H9 (cell line): ENCODE measurements around the gene AARS1. TPM values are rescaled to one million over a fixed set of nuclear protein-coding genes. Genes with fewer than 3 reads are reported as not detected.

Experiments
- DNase-seq: peaks from one replicate; pipeline ENCODE4 v3.0.0-alpha.2; 2017
- H2AFZ ChIP-seq: one replicate; pipeline ENCODE4 v1.6.1; 2013; ENCODE audit warnings: mild to moderate bottlenecking, low read length, control low read depth, moderate library complexity
- H2AK5ac ChIP-seq: 2 replicates; pipeline ENCODE4 v1.6.1; 2013; ENCODE audit warnings: low read length, control low read depth, mixed read lengths; ENCODE audit not compliant: insufficient read length
- H2BK120ac ChIP-seq: one replicate; pipeline ENCODE4 v1.6.1; 2013; ENCODE audit warnings: low read depth, mild to moderate bottlenecking, low read length, control low read depth, inconsistent platforms; ENCODE audit not compliant: poor library complexity, severe bottlenecking
- H2BK12ac ChIP-seq: 2 replicates; pipeline ENCODE4 v1.6.1; 2013; ENCODE audit warnings: low read length, control low read depth, mixed read lengths, low read depth; ENCODE audit not compliant: insufficient read length
- H2BK15ac ChIP-seq: 2 replicates; pipeline ENCODE4 v1.6.1; 2013; ENCODE audit warnings: low read depth, low read length, control low read depth
- H2BK20ac ChIP-seq: one replicate; pipeline ENCODE4 v1.6.1; 2013; ENCODE audit warnings: low read depth, mild to moderate bottlenecking, low read length, control low read depth, inconsistent platforms; ENCODE audit not compliant: poor library complexity, severe bottlenecking
- H2BK5ac ChIP-seq: 2 replicates; pipeline ENCODE4 v1.6.1; 2013; ENCODE audit warnings: low read length, control low read depth, mixed read lengths; ENCODE audit not compliant: insufficient read length
- H3K14ac ChIP-seq: 2 replicates; pipeline ENCODE4 v1.6.1; 2013; ENCODE audit warnings: low read length, control low read depth; ENCODE audit not compliant: insufficient read depth
- H3K18ac ChIP-seq: 2 replicates; pipeline ENCODE4 v1.6.1; 2013; ENCODE audit warnings: low read depth, mild to moderate bottlenecking, mixed read lengths, low read length, control low read depth; ENCODE audit not compliant: insufficient read length
- H3K23ac ChIP-seq: 2 replicates; pipeline ENCODE4 v1.6.1; 2013; ENCODE audit warnings: low read length, control low read depth, mixed read lengths, low read depth; ENCODE audit not compliant: insufficient read length
- H3K23me2 ChIP-seq: 2 replicates; pipeline ENCODE4 v1.6.1; 2013; ENCODE audit warnings: low read depth, mild to moderate bottlenecking, mixed read lengths, low read length, control low read depth; ENCODE audit not compliant: insufficient read length, poor library complexity, severe bottlenecking
- H3K27ac ChIP-seq: 2 replicates; pipeline ENCODE4 v1.5.1; 2013; ENCODE audit warnings: low read length, control low read depth, mixed read lengths, low read depth; ENCODE audit not compliant: insufficient read length
- H3K27me3 ChIP-seq: 2 replicates; pipeline ENCODE4 v1.6.1; 2013; ENCODE audit warnings: low read length, control low read depth, inconsistent platforms; ENCODE audit not compliant: insufficient read depth
- H3K4ac ChIP-seq: 2 replicates; pipeline ENCODE4 v1.6.1; 2013; ENCODE audit warnings: low read depth, mild to moderate bottlenecking, control low read depth, inconsistent platforms, low read length, moderate library complexity
- H3K4me1 ChIP-seq: 2 replicates; pipeline ENCODE4 v1.6.1; 2013; ENCODE audit warnings: low read length, control low read depth, inconsistent platforms; ENCODE audit not compliant: insufficient read depth
- H3K4me2 ChIP-seq: 2 replicates; pipeline ENCODE4 v1.6.1; 2013; ENCODE audit warnings: low read length, control low read depth, mixed read lengths; ENCODE audit not compliant: insufficient read length, insufficient read depth
- H3K56ac ChIP-seq: 2 replicates; pipeline ENCODE4 v1.6.1; 2013; ENCODE audit warnings: low read depth, mild to moderate bottlenecking, mixed read lengths, low read length, control low read depth; ENCODE audit not compliant: insufficient read length
- H3K79me1 ChIP-seq: 2 replicates; pipeline ENCODE4 v1.6.1; 2013; ENCODE audit warnings: low read depth, mild to moderate bottlenecking, moderate library complexity, low read length, control low read depth, inconsistent platforms; ENCODE audit not compliant: insufficient read depth, poor library complexity, severe bottlenecking
- H3K79me2 ChIP-seq: 2 replicates; pipeline ENCODE4 v1.6.1; 2013; ENCODE audit warnings: low read length, control low read depth, inconsistent platforms; ENCODE audit not compliant: insufficient read depth
- H3K9ac ChIP-seq: 2 replicates; pipeline ENCODE4 v1.6.1; 2013; ENCODE audit warnings: low read length, control low read depth, mixed read lengths; ENCODE audit not compliant: insufficient read length; ENCODE audit errors: extremely low read depth
- H3K9me3 ChIP-seq: one replicate; pipeline ENCODE4 v1.6.1; 2013; ENCODE audit warnings: low read depth, low read length, inconsistent platforms; ENCODE audit not compliant: control insufficient read depth
- H3T11ph ChIP-seq: one replicate; pipeline ENCODE4 v1.6.1; 2013; ENCODE audit warnings: mild to moderate bottlenecking, low read length, control low read depth, inconsistent platforms
- H4K20me1 ChIP-seq: one replicate; pipeline ENCODE4 v1.6.1; 2013; ENCODE audit not compliant: control insufficient read depth, insufficient read length, insufficient read depth
- H4K5ac ChIP-seq: 2 replicates; pipeline ENCODE4 v1.6.1; 2013; ENCODE audit warnings: low read depth, mild to moderate bottlenecking, mixed read lengths, low read length, control low read depth; ENCODE audit not compliant: insufficient read length
- H4K8ac ChIP-seq: replicated peaks from 2 replicates; pipeline ENCODE4 v1.6.1; 2013; ENCODE audit warnings: low read length, control low read depth, mixed read lengths, low read depth; ENCODE audit not compliant: insufficient read length
- H4K91ac ChIP-seq: 2 replicates; pipeline ENCODE4 v1.6.1; 2013; ENCODE audit warnings: low read depth, mild to moderate bottlenecking, moderate library complexity, mixed read lengths, low read length, control low read depth; ENCODE audit not compliant: insufficient read length
- H3K27ac Mint-ChIP-seq, 3 experiments: 2 replicates in 2 of 3; 3 replicates in 1 of 3; pipeline ENCODE4 v1.8.0; 2020 to 2021; ENCODE audit warnings: mixed read lengths in 3 of 3, mild to moderate bottlenecking in 1 of 3, moderate library complexity in 1 of 3
- H3K27me3 Mint-ChIP-seq: 2 replicates; pipeline ENCODE4 v1.8.0; 2021; ENCODE audit warnings: low read depth, mild to moderate bottlenecking, moderate library complexity, mixed read lengths
- H3K36me3 Mint-ChIP-seq, 3 experiments: 2 replicates in 2 of 3; 3 replicates in 1 of 3; pipeline ENCODE4 v1.8.0; 2020 to 2021; ENCODE audit warnings: low read depth in 3 of 3, mixed read lengths in 3 of 3; ENCODE audit not compliant: insufficient read depth in 1 of 3
- H3K4me1 Mint-ChIP-seq, 2 experiments: 2 replicates each; pipeline ENCODE4 v1.8.0; 2020; ENCODE audit warnings: mixed read lengths in 2 of 2
- H3K4me3 Mint-ChIP-seq, 2 experiments: 2 replicates in 1 of 2; 3 replicates in 1 of 2; pipeline ENCODE4 v1.8.0; 2020 to 2021; ENCODE audit warnings: mild to moderate bottlenecking in 2 of 2, mixed read lengths in 2 of 2, moderate library complexity in 1 of 2
- H3K9me3 Mint-ChIP-seq, 2 experiments: 2 replicates in 1 of 2; 3 replicates in 1 of 2; pipeline ENCODE4 v1.8.0; 2020; ENCODE audit warnings: mild to moderate bottlenecking in 2 of 2, mixed read lengths in 2 of 2, moderate library complexity in 1 of 2
- CTCF ChIP-seq: fragments of 200-600 bp; sonication (generic); conservative IDR thresholded peaks from 3 replicates; pipeline ENCODE4 v1.8.0; 2021; ENCODE audit warnings: antibody characterized with exemption, mild to moderate bottlenecking
- WGBS: extraction: QIAGEN DNeasy Blood & Tissue Kit; methylation state at CpG from one replicate; pipeline ENCODE4 v1.1.7; 2013; ENCODE audit warnings: missing lambda C conversion rate, low lambda C conversion rate, mixed read lengths; ENCODE audit not compliant: insufficient read length; ENCODE audit errors: extremely low coverage; 5-methylcytosine and 5-hydroxymethylcytosine counted together
- total RNA-seq: library from RNA; stranded (reverse); gene quantifications from 2 replicates; pipeline ENCODE4 v1.2.1, GENCODE V29; 2021

Gene AARS1
- total RNA-seq, 1 experiment from 2014 or later = 168 TPM

- H3K18ac ChIP-seq = no peak overlapping the region
- Mint-ChIP-seq H3K27ac (peak overlapping the region in 2 of 3 experiments; percentile 48 to 92; a peak in 3 of 7 replicates), H3K4me3 (no peak overlapping the region), H3K36me3 (peaks cover 56 to 86% (median 73%) of the 10 kb centered on the region in 3 experiments), H3K9me3 (no peaks in the 10 kb centered on the region), H3K4me1 (peaks cover 7 to 11% of the 10 kb centered on the region in 2 experiments), H3K27me3 (peaks cover 1% of the 10 kb centered on the region; the same call in 1 of the 2 replicates)
- no peak overlapping the region for H2BK20ac ChIP-seq
- H4K8ac ChIP-seq = no peak overlapping the region
- H4K20me1 ChIP-seq = no peaks in the 10 kb centered on the region
- no peak overlapping the region for H3T11ph ChIP-seq
- peaks cover 2% of the 10 kb centered on the region; the same call in 1 of the 2 replicates for H3K79me2 ChIP-seq
- H3K9ac ChIP-seq = no peak overlapping the region
- no peak overlapping the region for H2BK5ac ChIP-seq
- no peaks in the 10 kb centered on the region for H3K9me3 ChIP-seq
- no CpG with 5 or more reads among the region's 9 CpGs for WGBS
- no peak overlapping the region for H2BK12ac ChIP-seq
- H3K4ac ChIP-seq = no peak overlapping the region
- no peak for DNase-seq
- no peaks in the 10 kb centered on the region for H3K23me2 ChIP-seq
- no peak overlapping the region for H3K23ac ChIP-seq
- no peak overlapping the region for H3K4me2 ChIP-seq
- no peak overlapping the region for H3K27ac ChIP-seq
- no peak overlapping the region for H3K14ac ChIP-seq
- H3K79me1 ChIP-seq = no peaks in the 10 kb centered on the region
- no peaks in the 10 kb centered on the region for H3K27me3 ChIP-seq
- no peak overlapping the region for H2AK5ac ChIP-seq
- H3K56ac ChIP-seq = no peak overlapping the region
- H3K4me1 ChIP-seq = no peaks in the 10 kb centered on the region
- H2BK120ac ChIP-seq = no peak overlapping the region
- H4K5ac ChIP-seq = no peak overlapping the region
- H4K91ac ChIP-seq = no peak overlapping the region
- TF ChIP-seq CTCF = no peak
- no peak overlapping the region for H2AFZ ChIP-seq
- no peak overlapping the region for H2BK15ac ChIP-seq
Measured at GRCh38 chr16:70254180-70254964, 34.9 kb downstream of the AARS1 start.
